Keratinocyte (primary cell): ENCODE data around the gene TRPC3.

ENCODE experiments used
- EZH2 ChIP-seq: IDR thresholded peaks from one replicate; pipeline ENCODE4 v1.6.1; 2012; ENCODE audit warnings: inconsistent platforms, mild to moderate bottlenecking, low read length, moderate library complexity
- TF ChIP-seq, protein P1 (sequence below), 3 experiments: IDR thresholded peaks in 1 of 3; conservative IDR thresholded peaks in 1 of 3; optimal IDR thresholded peaks in 1 of 3; 2 replicates in 2 of 3; 3 replicates in 1 of 3; pipeline versions ENCODE3 to v1.5.1; 2011; ENCODE audit warnings: low read length in 3 of 3, mild to moderate bottlenecking in 3 of 3, moderate library complexity in 2 of 3, control low read depth in 1 of 3, inconsistent platforms in 1 of 3; ENCODE audit not compliant: insufficient read depth in 2 of 3; ENCODE audit errors: extremely low read depth in 1 of 3

GRCh38 chr4:121960818-121961217 is 9.0 kb upstream of the TRPC3 start:
- TF ChIP-seq, protein P1, sequence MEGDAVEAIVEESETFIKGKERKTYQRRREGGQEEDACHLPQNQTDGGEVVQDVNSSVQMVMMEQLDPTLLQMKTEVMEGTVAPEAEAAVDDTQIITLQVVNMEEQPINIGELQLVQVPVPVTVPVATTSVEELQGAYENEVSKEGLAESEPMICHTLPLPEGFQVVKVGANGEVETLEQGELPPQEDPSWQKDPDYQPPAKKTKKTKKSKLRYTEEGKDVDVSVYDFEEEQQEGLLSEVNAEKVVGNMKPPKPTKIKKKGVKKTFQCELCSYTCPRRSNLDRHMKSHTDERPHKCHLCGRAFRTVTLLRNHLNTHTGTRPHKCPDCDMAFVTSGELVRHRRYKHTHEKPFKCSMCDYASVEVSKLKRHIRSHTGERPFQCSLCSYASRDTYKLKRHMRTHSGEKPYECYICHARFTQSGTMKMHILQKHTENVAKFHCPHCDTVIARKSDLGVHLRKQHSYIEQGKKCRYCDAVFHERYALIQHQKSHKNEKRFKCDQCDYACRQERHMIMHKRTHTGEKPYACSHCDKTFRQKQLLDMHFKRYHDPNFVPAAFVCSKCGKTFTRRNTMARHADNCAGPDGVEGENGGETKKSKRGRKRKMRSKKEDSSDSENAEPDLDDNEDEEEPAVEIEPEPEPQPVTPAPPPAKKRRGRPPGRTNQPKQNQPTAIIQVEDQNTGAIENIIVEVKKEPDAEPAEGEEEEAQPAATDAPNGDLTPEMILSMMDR (optimal IDR thresholded peaks at IDR 0.05 in 1 of 3, IDR thresholded peaks at IDR 0.05 in 1 of 3, conservative IDR thresholded peaks at IDR 0.05 in 1 of 3; ENCODE audit: extremely low read depth in 1 of 3, insufficient read depth in 2 of 3, low read length in 3 of 3), result no peak
- TF ChIP-seq EZH2, result no peak
